CD4-positive, alpha-beta T cell (primary cell): ENCODE data around the gene HLA-F. TPM values are rescaled to one million over a fixed set of nuclear protein-coding genes. Genes with fewer than 3 reads are reported as not detected.

Source experiments
- ATAC-seq: fragments of 200-7000 bp; cut with Tn5 transposase; one replicate; pipeline ENCODE4 v1.10.0; 2022; ENCODE audit warnings: mild to moderate bottlenecking; ENCODE audit not compliant: poor library complexity
- CTCF ChIA-PET: fragments of 350-600 bp; sonication (Branson Sonifier 250); formaldehyde crosslinking; loops from one replicate; lab custom pipeline; 2021; ENCODE audit warnings: antibody characterized with exemption, inconsistent platforms; lab: Charles Lee
- POLR2A ChIA-PET: fragments of 350-600 bp; sonication (Branson Sonifier 250); formaldehyde crosslinking; loops from one replicate; lab custom pipeline; 2021; ENCODE audit warnings: antibody characterized with exemption, inconsistent platforms; lab: Charles Lee
- DNase-seq, 14 experiments: peaks; one replicate each; pipeline ENCODE4 v3.0.0-alpha.2; 2013 to 2020; ENCODE audit warnings: mixed read lengths in 2 of 14
- H3K27ac ChIP-seq, 2 donors: one replicate each; pipeline versions ENCODE4 v1.5.1 to v1.7.0; 2013; ENCODE audit warnings: low read length in 2 of 2, low read depth in 1 of 2, mild to moderate bottlenecking in 1 of 2
- H3K27me3 ChIP-seq, 2 experiments: 1 replicate in 1 of 2; 2 replicates in 1 of 2; pipeline versions ENCODE4 v1.6.1 to v1.7.0; 2013; ENCODE audit warnings: low read length in 2 of 2, control low read depth in 1 of 2, mild to moderate bottlenecking in 1 of 2, moderate library complexity in 1 of 2; ENCODE audit not compliant: insufficient read depth in 2 of 2, control insufficient read depth in 1 of 2
- H3K36me3 ChIP-seq: one replicate; pipeline ENCODE4 v1.6.1; 2013; ENCODE audit warnings: low read length, control low read depth; ENCODE audit not compliant: insufficient read depth
- H3K4me1 ChIP-seq: one replicate; pipeline ENCODE4 v1.6.1; 2013; ENCODE audit warnings: low read length, control low read depth; ENCODE audit not compliant: insufficient read depth
- H3K4me3 ChIP-seq: one replicate; pipeline ENCODE4 v1.5.1; 2013; ENCODE audit warnings: mild to moderate bottlenecking, low read length, moderate library complexity
- H3K9me3 ChIP-seq, 2 experiments: 1 replicate in 1 of 2; 2 replicates in 1 of 2; pipeline versions ENCODE4 v1.6.1 to v1.7.0; 2013; ENCODE audit warnings: low read length in 2 of 2, mild to moderate bottlenecking in 2 of 2, control low read depth in 1 of 2, moderate library complexity in 1 of 2; ENCODE audit not compliant: control insufficient read depth in 1 of 2, insufficient read depth in 1 of 2
- H3K27ac Mint-ChIP-seq: one replicate; pipeline ENCODE4 v1.8.0; 2020; ENCODE audit warnings: mixed read lengths
- H3K27me3 Mint-ChIP-seq: one replicate; pipeline ENCODE4 v1.8.0; 2021; ENCODE audit warnings: mixed read lengths
- H3K36me3 Mint-ChIP-seq: one replicate; pipeline ENCODE4 v1.8.0; 2021; ENCODE audit warnings: low read depth, mixed read lengths
- H3K4me1 Mint-ChIP-seq: one replicate; pipeline ENCODE4 v1.8.0; 2021; ENCODE audit warnings: low read depth, mixed read lengths
- H3K4me3 Mint-ChIP-seq: one replicate; pipeline ENCODE4 v1.8.0; 2020; ENCODE audit warnings: mild to moderate bottlenecking, mixed read lengths
- H3K9me3 Mint-ChIP-seq: one replicate; pipeline ENCODE4 v1.8.0; 2020; ENCODE audit warnings: mixed read lengths
- CTCF ChIP-seq: fragments of 200-600 bp; IDR thresholded peaks from one replicate; pipeline ENCODE4 v1.8.0; 2022; ENCODE audit warnings: antibody characterized with exemption, mild to moderate bottlenecking
- intact Hi-C, 2 experiments: fragments of 100-400 bp; cut with DNase I in 1 of 2; cut with micrococcal nuclease in 1 of 2; formaldehyde crosslinking; loops; one replicate each; pipeline versions ENCODE4 v1.15.1 to v1.9.0; 2023 to 2025; cut with DNase I, micrococcal nuclease
- total RNA-seq, 174 experiments: library from RNA in 2 of 174; stranded (reverse) in 2 of 174; gene quantifications; one replicate each; pipeline ENCODE4 v1.2.3 and lab custom pipeline; 2021 to 2026

HLA-F gene
- total RNA-seq, 2 experiments from 2014 or later = 560 TPM

DNA sequence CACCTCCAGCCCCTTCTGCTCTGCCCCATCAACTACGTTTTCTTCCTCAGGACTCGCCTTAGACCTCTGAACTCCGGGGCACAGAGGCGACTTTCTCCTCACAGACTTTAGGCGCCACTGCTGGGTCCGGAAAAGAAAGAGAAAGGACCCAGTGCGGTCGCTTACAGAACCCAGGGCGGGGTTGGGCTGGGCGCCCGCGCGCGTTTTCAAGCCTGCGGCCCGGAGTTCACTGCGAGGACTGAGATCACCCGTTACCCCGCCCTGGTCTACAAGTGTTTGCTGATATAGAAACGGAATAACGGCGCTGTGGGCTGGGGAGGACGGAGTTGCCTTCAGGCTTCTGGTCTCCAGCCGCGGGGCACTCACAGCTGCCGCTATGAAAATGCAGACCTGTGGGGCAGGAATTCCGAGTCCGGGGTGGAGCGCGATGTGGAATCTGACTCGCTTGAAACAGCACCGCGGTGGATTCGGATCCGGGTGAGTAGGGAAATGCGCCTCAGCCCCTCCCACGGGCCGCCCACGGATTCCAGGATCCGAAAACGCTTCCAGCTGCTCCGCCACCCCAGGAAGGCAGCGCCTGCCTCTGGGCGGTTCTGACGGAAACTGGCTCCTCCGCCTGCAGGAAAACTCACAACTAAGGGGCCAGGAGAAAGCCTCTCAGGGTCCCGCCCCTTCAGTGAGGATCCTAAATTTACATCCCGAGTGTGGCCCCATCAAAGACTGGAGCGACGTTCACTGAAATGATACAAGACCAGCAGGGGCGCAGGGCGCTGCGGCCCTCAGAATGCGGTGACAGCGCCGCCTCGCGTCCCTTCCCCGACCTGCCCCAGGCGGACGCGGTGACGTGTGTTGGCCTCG lies 29.4 kb downstream of the HLA-F start:
- H3K4me1 Mint-ChIP-seq = peaks cover 42% of the 10 kb centered on the region
- peak overlapping the region; percentile 75 for H3K4me3 ChIP-seq
- peak; percentile 99 for TF ChIP-seq CTCF
- intact Hi-C loops = loop anchor here (1.0 to 5.0 kb wide), 6 partner anchors 14 to 100 kb away; no protein-coding TSS in a partner anchor
- DNase-seq (peak; percentile 71 to 94 (median 79)), ATAC-seq (peak; percentile 72)
- peaks cover 28% of the 10 kb centered on the region for H3K4me1 ChIP-seq
- H3K9me3 Mint-ChIP-seq = no peaks in the 10 kb centered on the region
- H3K9me3 ChIP-seq = no peaks in the 10 kb centered on the region
- H3K4me3 Mint-ChIP-seq = peak overlapping the region; percentile 90
- H3K27ac Mint-ChIP-seq = peak overlapping the region; percentile 83
- ChIA-PET POLR2A (interaction anchor here (0.5 to 2.0 kb wide), 7 partner anchors 14 to 819 kb away, joined by 3 to 16 read pairs (median 3); partner anchors contain the start of genes ABCF1 and HLA-F), CTCF (interaction anchor here (0.8 to 8.5 kb wide), 11 partner anchors 17 to 214 kb away, joined by 3 to 82 read pairs (median 4); no protein-coding TSS in a partner anchor)
- no peaks in the 10 kb centered on the region for H3K27me3 Mint-ChIP-seq
- peak overlapping the region; percentile 30 to 58 for H3K27ac ChIP-seq
- H3K27me3 ChIP-seq = no peaks in the 10 kb centered on the region
- H3K36me3 Mint-ChIP-seq = peaks cover 10% of the 10 kb centered on the region
- no peaks in the 10 kb centered on the region for H3K36me3 ChIP-seq

- POLR2A ChIA-PET = interaction anchor here (0.5 to 2.0 kb wide), 5 partner anchors 15 to 466 kb away, joined by 3 to 16 read pairs (median 3); no protein-coding TSS in a partner anchor
- H3K4me3 ChIP-seq = peak overlapping the region; percentile 75
- TF ChIP-seq CTCF = peak; percentile 61
- H3K4me1 Mint-ChIP-seq = peaks cover 36% of the 10 kb centered on the region
- H3K36me3 Mint-ChIP-seq = peaks cover 8% of the 10 kb centered on the region
- H3K27me3 ChIP-seq = no peaks in the 10 kb centered on the region
- CTCF ChIA-PET = interaction anchor here (0.8 to 8.5 kb wide), 12 partner anchors 17 to 213 kb away, joined by 3 to 82 read pairs (median 4); no protein-coding TSS in a partner anchor
- ATAC-seq (no peak), DNase-seq (no peak)
- H3K9me3 Mint-ChIP-seq = no peaks in the 10 kb centered on the region
- no peaks in the 10 kb centered on the region for H3K9me3 ChIP-seq
- no peaks in the 10 kb centered on the region for H3K36me3 ChIP-seq
- peaks cover 22% of the 10 kb centered on the region for H3K4me1 ChIP-seq
- no peaks in the 10 kb centered on the region for H3K27me3 Mint-ChIP-seq
- H3K4me3 Mint-ChIP-seq = peak overlapping the region; percentile 90
- H3K27ac Mint-ChIP-seq = peak overlapping the region; percentile 83
- H3K27ac ChIP-seq = no peak overlapping the region
- intact Hi-C loops = loop anchor here (1.0 to 5.0 kb wide), 6 partner anchors 15 to 101 kb away; no protein-coding TSS in a partner anchor
Observed at GRCh38 chr6:29753309-29753644, 30.0 kb downstream of the HLA-F start.

DNA sequence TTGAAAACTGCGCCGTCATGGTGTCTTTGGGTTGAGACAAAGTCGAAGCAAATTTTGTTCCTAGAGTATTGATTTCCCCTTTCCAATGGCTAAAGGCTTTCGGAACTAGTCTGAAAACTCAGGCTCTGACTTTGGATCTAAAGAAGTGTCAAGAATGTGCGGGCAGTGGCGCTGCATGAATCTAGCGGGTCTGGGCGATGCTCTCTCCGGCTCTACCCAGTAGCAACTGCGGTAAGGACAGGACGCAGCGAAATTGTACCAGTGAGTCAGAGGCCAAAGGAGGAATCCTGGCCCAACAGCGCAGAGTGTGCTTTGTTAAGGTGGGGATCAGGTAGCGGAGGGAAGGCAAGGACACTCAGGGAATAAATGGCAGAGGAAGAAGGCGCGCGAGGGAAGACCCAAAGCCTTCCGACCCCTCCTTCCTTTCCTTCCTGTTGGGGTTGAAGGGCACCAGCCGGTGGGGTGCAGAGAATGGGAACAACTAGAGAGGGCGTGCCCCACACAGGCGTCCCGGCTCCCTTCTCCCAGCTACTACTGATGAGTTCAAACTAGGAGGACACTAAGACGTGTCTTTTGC lies 32.1 kb downstream of the HLA-F start:
- Histone ChIP-seq H3K27me3 (no peaks in the 10 kb centered on the region), H3K9me3 (no peaks in the 10 kb centered on the region), H3K27ac (no peak overlapping the region), H3K36me3 (no peaks in the 10 kb centered on the region), H3K4me3 (no peak overlapping the region), H3K4me1 (peaks cover 10% of the 10 kb centered on the region)
- no peaks in the 10 kb centered on the region for H3K9me3 Mint-ChIP-seq
- DNase-seq (no peak), ATAC-seq (no peak)
- H3K36me3 Mint-ChIP-seq = peaks cover 5% of the 10 kb centered on the region
- ChIA-PET POLR2A (interaction anchor here (0.6 kb wide), 1 partner anchor 1488 kb away, joined by 3 read pairs; the partner anchor contains the start of gene ZSCAN26), CTCF (interaction anchor here (8.5 kb wide), 1 partner anchor 19 kb away, joined by 82 read pairs; no protein-coding TSS in a partner anchor)
- peaks cover 28% of the 10 kb centered on the region for H3K4me1 Mint-ChIP-seq
- H3K27ac Mint-ChIP-seq = no peak overlapping the region
- H3K27me3 Mint-ChIP-seq = no peaks in the 10 kb centered on the region
- TF ChIP-seq CTCF = no peak
- intact Hi-C loops = no loop called here
- no peak overlapping the region for H3K4me3 Mint-ChIP-seq
